Keratinocyte (primary cell): ENCODE measurements around the gene SRSF2. TPM values are rescaled to one million over a fixed set of nuclear protein-coding genes. Genes with fewer than 3 reads are reported as not detected.

Source experiments
- DNase-seq: peaks from one replicate; pipeline ENCODE4 v3.0.0-alpha.2; 2011; ENCODE audit warnings: low read depth, missing footprints, low spot score
- FAIRE-seq: peaks from 2 replicates; lab custom pipeline; 2011; peaks lifted over from hg19 to GRCh38; lab: Jason Lieb, UNC
- H2AFZ ChIP-seq: 2 replicates; pipeline ENCODE4 v1.6.0; 2012; ENCODE audit warnings: low read length, control low read depth, inconsistent platforms; ENCODE audit not compliant: control insufficient read depth
- H3K27ac ChIP-seq: 2 replicates; pipeline ENCODE4 v1.5.1; 2011; ENCODE audit warnings: low read length; ENCODE audit not compliant: control insufficient read depth, insufficient read depth
- H3K27me3 ChIP-seq: 3 replicates; pipeline ENCODE4 v1.6.0; 2011; ENCODE audit warnings: low read length; ENCODE audit not compliant: control insufficient read depth, insufficient read depth; ENCODE audit errors: extremely low read depth
- H3K36me3 ChIP-seq, 2 experiments: 2 replicates in 1 of 2; 3 replicates in 1 of 2; pipeline ENCODE4 v1.5.1; 2011; ENCODE audit warnings: low read length in 2 of 2, mild to moderate bottlenecking in 1 of 2; ENCODE audit not compliant: control insufficient read depth in 2 of 2, insufficient read depth in 2 of 2; ENCODE audit errors: extremely low read depth in 1 of 2
- H3K4me1 ChIP-seq: 3 replicates; pipeline ENCODE4 v1.5.1; 2011; ENCODE audit warnings: low read length; ENCODE audit not compliant: control insufficient read depth, insufficient read depth; ENCODE audit errors: extremely low read depth
- H3K4me2 ChIP-seq: 3 replicates; pipeline ENCODE4 v1.6.0; 2011; ENCODE audit warnings: low read depth, low read length; ENCODE audit not compliant: control insufficient read depth, insufficient read depth; ENCODE audit errors: extremely low read depth
- H3K4me3 ChIP-seq, 3 experiments: fragments of 200-600 bp in 1 of 3; sonication (generic) in 1 of 3; 2 replicates in 2 of 3; 3 replicates in 1 of 3; pipeline ENCODE4 v1.5.1; 2011 to 2016; ENCODE audit warnings: low read length in 3 of 3, mild to moderate bottlenecking in 3 of 3, control low read depth in 2 of 3, inconsistent platforms in 1 of 3, low read depth in 1 of 3, mixed read lengths in 1 of 3, mixed run types in 1 of 3, moderate library complexity in 1 of 3; ENCODE audit not compliant: control insufficient read depth in 2 of 3, insufficient read depth in 2 of 3; ENCODE audit errors: extremely low read depth in 1 of 3
- H3K79me2 ChIP-seq: 2 replicates; pipeline ENCODE4 v1.6.0; 2012; ENCODE audit warnings: low read length; ENCODE audit not compliant: control insufficient read depth, insufficient read depth
- H3K9ac ChIP-seq: 3 replicates; pipeline ENCODE4 v1.6.0; 2011; ENCODE audit warnings: low read length; ENCODE audit not compliant: control insufficient read depth, insufficient read depth; ENCODE audit errors: extremely low read depth
- H3K9me1 ChIP-seq: 3 replicates; pipeline ENCODE4 v1.6.0; 2011; ENCODE audit warnings: low read length; ENCODE audit not compliant: control insufficient read depth, insufficient read depth; ENCODE audit errors: extremely low read depth
- H3K9me3 ChIP-seq: 2 replicates; pipeline ENCODE4 v1.5.1; 2012; ENCODE audit warnings: low read depth, low read length; ENCODE audit not compliant: control insufficient read depth
- H4K20me1 ChIP-seq: 3 replicates; pipeline ENCODE4 v1.6.0; 2011; ENCODE audit warnings: low read length; ENCODE audit not compliant: control insufficient read depth, insufficient read depth; ENCODE audit errors: extremely low read depth
- CTCF ChIP-seq, 3 experiments: IDR thresholded peaks in 1 of 3; conservative IDR thresholded peaks in 1 of 3; optimal IDR thresholded peaks in 1 of 3; 2 replicates in 2 of 3; 3 replicates in 1 of 3; pipeline versions ENCODE3 to v1.5.1; 2011; ENCODE audit warnings: low read length in 3 of 3, mild to moderate bottlenecking in 3 of 3, moderate library complexity in 2 of 3, control low read depth in 1 of 3, inconsistent platforms in 1 of 3; ENCODE audit not compliant: insufficient read depth in 2 of 3; ENCODE audit errors: extremely low read depth in 1 of 3
- EZH2 ChIP-seq: IDR thresholded peaks from one replicate; pipeline ENCODE4 v1.6.1; 2012; ENCODE audit warnings: inconsistent platforms, mild to moderate bottlenecking, low read length, moderate library complexity
- dilution Hi-C: fragments of 300-500 bp; cut with MboI; formaldehyde crosslinking; loops from one replicate; pipeline ENCODE4 v1.7.0; 2020; ENCODE audit warnings: low sequenced_read_pairs; ENCODE audit not compliant: extremely low pct_ligation_motif_present
- polyA plus RNA-seq, 5 experiments: library from polyadenylated mRNA; depleted of rRNA in 3 of 5; stranded (reverse) in 3 of 5; stranded (forward) in 1 of 5; unstranded in 1 of 5; fragments of >200 nt; gene quantifications; 1 replicate in 1 of 5; 2 replicates in 3 of 5; 3 replicates in 1 of 5; pipeline versions ENCODE4 v1.2.1 to v1.2.3, GENCODE V29; 2011 to 2012; ENCODE audit warnings: missing spikeins in 2 of 5, low read depth in 1 of 5, low replicate concordance in 1 of 5

SRSF2 gene
- polyA plus RNA-seq, 1 donor (not counting 4 experiments of a cell fraction or from before 2014, with no cell fraction given), result 249 TPM

DNA sequence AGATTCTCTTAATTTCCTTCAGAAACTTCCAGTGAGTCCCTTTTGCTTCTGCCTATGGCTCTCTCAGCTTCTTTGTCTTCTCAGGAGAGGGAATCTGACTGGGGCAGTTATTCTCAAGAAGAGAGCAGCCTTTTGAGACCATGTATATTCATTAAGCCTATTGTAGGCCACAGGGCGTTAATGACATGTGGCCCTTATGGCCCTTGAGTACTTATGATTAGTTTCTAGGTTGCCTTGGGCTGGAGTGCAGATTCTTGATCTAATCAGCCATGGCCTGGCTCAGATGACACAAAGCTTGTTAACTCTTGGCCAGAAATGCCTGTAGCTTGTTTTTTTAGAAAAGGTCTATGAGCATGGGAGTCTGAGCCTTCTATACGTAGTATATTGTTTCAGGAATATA lies 18.2 kb upstream of the SRSF2 start:
- H4K20me1 ChIP-seq, result no peaks in the 10 kb centered on the region
- H3K9me1 ChIP-seq, result no peaks in the 10 kb centered on the region
- H3K4me3 ChIP-seq, result no peak overlapping the region
- H3K79me2 ChIP-seq, result no peaks in the 10 kb centered on the region
- no peak for DNase-seq
- H3K27me3 ChIP-seq, result no peaks in the 10 kb centered on the region
- H2AFZ ChIP-seq, result no peak overlapping the region
- H3K9ac ChIP-seq, result no peak overlapping the region
- peaks cover 22% of the 10 kb centered on the region for H3K4me1 ChIP-seq
- no peaks in the 10 kb centered on the region for H3K9me3 ChIP-seq
- FAIRE-seq, result no peak
- dilution Hi-C loops, result no loop called here
- no peaks in the 10 kb centered on the region for H3K36me3 ChIP-seq
- TF ChIP-seq CTCF (optimal IDR thresholded peaks at IDR 0.05 in 1 of 3, IDR thresholded peaks at IDR 0.05 in 1 of 3, conservative IDR thresholded peaks at IDR 0.05 in 1 of 3; ENCODE audit: extremely low read depth in 1 of 3, insufficient read depth in 2 of 3, low read length in 3 of 3) (no peak), EZH2 (no peak)
- no peak overlapping the region for H3K4me2 ChIP-seq
- no peak overlapping the region for H3K27ac ChIP-seq

DNA sequence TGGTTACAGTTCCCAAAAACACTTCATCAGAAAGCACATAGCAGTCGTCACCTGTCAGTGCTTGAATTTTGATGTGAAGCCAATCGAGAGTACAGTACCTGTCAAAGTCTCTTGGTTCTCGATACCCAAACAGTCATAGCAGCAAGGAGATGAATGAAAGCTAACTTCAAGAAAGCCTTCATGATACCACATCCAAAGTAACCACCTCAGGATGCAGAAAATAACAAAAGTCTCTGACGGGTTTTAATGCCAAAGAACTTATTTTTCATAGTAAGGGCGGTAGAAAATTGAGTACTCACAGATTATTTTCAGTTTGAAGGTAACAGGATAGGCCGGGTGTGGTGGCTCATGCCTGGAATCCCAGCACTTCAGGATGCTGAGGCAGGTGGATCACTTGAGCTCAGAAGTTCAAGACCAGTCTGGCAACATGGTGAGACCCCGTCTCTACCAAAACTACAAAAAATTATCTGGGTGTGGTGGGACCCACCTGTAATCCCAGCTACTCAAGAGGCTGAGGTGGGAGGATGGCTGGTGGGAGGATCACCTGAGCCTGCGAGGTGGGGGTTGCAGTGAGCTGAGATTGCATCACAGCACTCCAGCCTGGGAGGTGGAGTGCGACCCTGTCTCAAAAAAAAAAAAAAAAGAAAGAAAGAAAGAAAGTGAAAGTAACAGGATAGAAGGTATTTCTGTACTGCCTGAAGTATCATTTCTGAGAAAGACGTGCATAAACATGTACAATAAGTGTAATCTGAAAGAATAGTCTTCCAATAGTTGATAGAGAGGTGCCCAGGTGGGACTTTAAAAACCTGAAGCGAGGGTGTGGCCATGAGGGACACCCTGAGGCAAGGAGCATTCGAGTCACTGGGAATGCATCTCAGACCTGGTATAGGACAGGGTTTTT lies 16.2 kb upstream of the SRSF2 start:
- Histone ChIP-seq H3K9me3 (no peaks in the 10 kb centered on the region), H2AFZ (peak overlapping the region; percentile 30), H3K27me3 (no peaks in the 10 kb centered on the region), H3K4me2 (peak overlapping the region; percentile 95), H4K20me1 (no peaks in the 10 kb centered on the region), H3K9me1 (no peaks in the 10 kb centered on the region), H3K79me2 (no peaks in the 10 kb centered on the region), H3K9ac (peak overlapping the region; percentile 48), H3K27ac (peak overlapping the region; percentile 63), H3K4me1 (peaks cover 22% of the 10 kb centered on the region), H3K36me3 (no peaks in the 10 kb centered on the region), H3K4me3 (peak overlapping the region; percentile 1 to 58 (median 48))
- dilution Hi-C loops, result no loop called here
- no peak for DNase-seq
- FAIRE-seq, result no peak
- TF ChIP-seq EZH2 (no peak), CTCF (optimal IDR thresholded peaks at IDR 0.05 in 1 of 3, IDR thresholded peaks at IDR 0.05 in 1 of 3, conservative IDR thresholded peaks at IDR 0.05 in 1 of 3; ENCODE audit: extremely low read depth in 1 of 3, insufficient read depth in 2 of 3, low read length in 3 of 3) (no peak)
